Measurements from ENCODE around the gene GALNT17. TPM values are rescaled to one million over a fixed set of nuclear protein-coding genes. Genes with fewer than 3 reads are reported as not detected.

GALNT17 gene
- polyA plus RNA-seq, 2 of the 4 experiments (the other 2 are of a cell fraction), result not detected

- H3K9me3 ChIP-seq, result no peaks in the 10 kb centered on the region
- 11% methylated on average over 3 of the region's 3 CpGs for WGBS (ENCODE audit: missing lambda C conversion rate)
- ATAC-seq, result no peak
- POLR2A ChIA-PET, result no interaction called here
- FAIRE-seq, result no peak
- H3K4me1 ChIP-seq, result no peaks in the 10 kb centered on the region
- peak; percentile 35 for TF ChIP-seq MAFK (IDR thresholded peaks at IDR 0.05; ENCODE audit: partially characterized antibody)
- no peak for TF ChIP-seq ELK1 (IDR thresholded peaks at IDR 0.05; ENCODE audit: low read depth, low read length)
- H3K27ac ChIP-seq, result no peak overlapping the region
- DNase-seq (ENCODE audit: low read depth in 1 of 2, low spot score in 1 of 2), result no peak
- H3K4me2 ChIP-seq, result no peak overlapping the region
- CTCF ChIA-PET, result interaction anchor here (0.6 kb wide), 1 partner anchor 201 kb away, joined by 3 read pairs; no protein-coding TSS in a partner anchor
- H3K4me3 ChIP-seq, result no peak overlapping the region
Measured at GRCh38 chr7:71312755-71313490, 181.0 kb downstream of the GALNT17 start.

DNA sequence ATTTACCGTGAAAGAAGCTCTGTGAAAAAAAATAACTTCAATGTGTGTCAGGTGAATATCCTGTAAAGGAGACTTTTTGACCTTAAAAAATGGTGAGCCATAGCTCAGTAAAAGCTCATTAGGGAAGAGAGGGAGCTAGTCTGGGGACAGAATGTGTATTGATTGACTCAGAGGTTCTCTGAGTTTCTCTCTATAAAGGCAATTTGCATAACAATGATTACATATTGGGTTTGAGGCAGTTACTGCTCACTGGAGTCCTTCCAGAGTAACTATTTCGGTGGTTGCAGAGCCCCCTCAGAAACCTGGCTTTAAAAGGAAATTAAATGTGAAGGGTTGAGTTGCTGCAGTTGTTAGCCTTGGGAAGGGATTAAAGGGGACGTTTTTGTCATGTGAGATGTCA, 181.6 kb downstream of the GALNT17 start:
- TF ChIP-seq, protein P1, sequence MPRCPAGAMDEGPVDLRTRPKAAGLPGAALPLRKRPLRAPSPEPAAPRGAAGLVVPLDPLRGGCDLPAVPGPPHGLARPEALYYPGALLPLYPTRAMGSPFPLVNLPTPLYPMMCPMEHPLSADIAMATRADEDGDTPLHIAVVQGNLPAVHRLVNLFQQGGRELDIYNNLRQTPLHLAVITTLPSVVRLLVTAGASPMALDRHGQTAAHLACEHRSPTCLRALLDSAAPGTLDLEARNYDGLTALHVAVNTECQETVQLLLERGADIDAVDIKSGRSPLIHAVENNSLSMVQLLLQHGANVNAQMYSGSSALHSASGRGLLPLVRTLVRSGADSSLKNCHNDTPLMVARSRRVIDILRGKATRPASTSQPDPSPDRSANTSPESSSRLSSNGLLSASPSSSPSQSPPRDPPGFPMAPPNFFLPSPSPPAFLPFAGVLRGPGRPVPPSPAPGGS (IDR thresholded peaks at IDR 0.05), result no peak
- TF ChIP-seq HES2 (IDR thresholded peaks at IDR 0.05) (no peak), CHD4 (IDR thresholded peaks at IDR 0.05; ENCODE audit: borderline replicate concordance) (no peak), ZFP36 (IDR thresholded peaks at IDR 0.05; ENCODE audit: borderline replicate concordance, partially characterized antibody) (no peak), RFX5 (IDR thresholded peaks at IDR 0.05) (no peak), RAD21 (conservative IDR thresholded peaks at IDR 0.05 in 1 of 2, IDR thresholded peaks at IDR 0.05 in 1 of 2) (no peak), MAZ (IDR thresholded peaks at IDR 0.05; ENCODE audit: borderline replicate concordance, low read depth, low read length) (no peak), E2F6 (IDR thresholded peaks at IDR 0.05; ENCODE audit: borderline replicate concordance, low read depth) (no peak), FOSL2 (IDR thresholded peaks at IDR 0.05) (no peak), FOSL2 (CRISPR knock-in tag; IDR thresholded peaks at IDR 0.05) (no peak), NPAS2 (CRISPR knock-in tag; IDR thresholded peaks at IDR 0.05; ENCODE audit: borderline replicate concordance) (no peak), CBX8 (IDR thresholded peaks at IDR 0.05) (no peak), CBX2 (IDR thresholded peaks at IDR 0.05; ENCODE audit: borderline replicate concordance, low read depth) (no peak), JUNB (IDR thresholded peaks at IDR 0.05) (no peak)
- FAIRE-seq (no peak), ATAC-seq (no peak), DNase-seq (ENCODE audit: low read depth in 1 of 2, low spot score in 1 of 2) (no peak)
- no peaks in the 10 kb centered on the region for H3K9me3 ChIP-seq
- ChIA-PET POLR2A (no interaction called here), CTCF (no interaction called here)
- no peaks in the 10 kb centered on the region for H3K4me1 ChIP-seq
- H3K27ac ChIP-seq, result no peak overlapping the region
- 3% methylated on average over 3 of the region's 3 CpGs for WGBS (ENCODE audit: missing lambda C conversion rate)
- H3K4me2 ChIP-seq, result no peak overlapping the region
- H3K4me3 ChIP-seq, result no peak overlapping the region

DNA sequence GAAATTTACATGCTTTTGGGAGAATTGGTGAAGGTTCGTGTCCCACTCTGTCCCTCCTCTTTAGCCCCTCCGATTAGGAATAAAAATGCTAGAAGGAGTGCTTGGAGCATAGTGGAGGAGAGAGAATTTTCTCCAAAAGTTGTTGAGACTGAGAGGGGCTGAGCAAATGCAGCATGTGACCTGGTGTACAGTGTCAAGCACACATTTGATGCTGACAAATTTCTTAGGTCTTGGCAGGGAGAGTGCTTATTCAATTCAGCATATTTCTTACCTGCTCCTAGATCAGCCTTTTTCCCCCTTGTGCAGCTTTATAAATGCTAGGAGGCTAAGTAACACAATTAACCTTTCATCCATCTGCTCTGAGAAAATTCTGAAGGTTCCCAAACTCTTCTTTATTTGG, 189.0 kb downstream of the GALNT17 start:
- WGBS (ENCODE audit: missing lambda C conversion rate), result 0% methylated on average over 2 of the region's 2 CpGs
- no peak for ATAC-seq

More for the DNA sequence above, 189.0 kb downstream of the GALNT17 start:
- H3K4me2 ChIP-seq, result no peak overlapping the region
- no peak overlapping the region for H3K27ac ChIP-seq
- no peak for DNase-seq (ENCODE audit: low read depth in 1 of 2, low spot score in 1 of 2)
- no peak for TF ChIP-seq REST (IDR thresholded peaks at IDR 0.05)
- no peak for TF ChIP-seq RNF2 (IDR thresholded peaks at IDR 0.05; ENCODE audit: borderline replicate concordance, low read depth)
- no peak for TF ChIP-seq CBX8 (IDR thresholded peaks at IDR 0.05)
- no peak for TF ChIP-seq FOSL2 (IDR thresholded peaks at IDR 0.05)
- TF ChIP-seq FOSL2 (CRISPR knock-in tag; IDR thresholded peaks at IDR 0.05), result no peak
- no peak for TF ChIP-seq ZFP36 (IDR thresholded peaks at IDR 0.05; ENCODE audit: borderline replicate concordance, partially characterized antibody)
- POLR2A ChIA-PET, result no interaction called here
- no peaks in the 10 kb centered on the region for H3K4me1 ChIP-seq
- no peak for FAIRE-seq
- no peaks in the 10 kb centered on the region for H3K9me3 ChIP-seq
- H3K4me3 ChIP-seq, result no peak overlapping the region
- CTCF ChIA-PET, result no interaction called here
